HG02973 (cell line): ENCODE measurements around the gene OXCT2.
"Not testable (repeated sequence)": the region's sequence is repeated elsewhere in the genome, so short reads cannot be mapped to it uniquely, and the experiment has no call there.

ENCODE experiments used
- ATAC-seq: cut with Tn5 transposase; IDR thresholded peaks from one replicate; pipeline ENCODE4 v1.9.1; 2021; ENCODE audit warnings: moderate library complexity; ENCODE audit not compliant: unreplicated experiment

OXCT2 gene

GRCh38 chr1:39787964-39788363 lies 16.8 kb upstream of the OXCT2 start:
- not testable (repeated sequence) for ATAC-seq

GRCh38 chr1:39787468-39787867 lies 16.3 kb upstream of the OXCT2 start:
- no peak for ATAC-seq

GRCh38 chr1:39787108-39787375 lies 15.9 kb upstream of the OXCT2 start:
- ATAC-seq = not testable (repeated sequence)

GRCh38 chr1:39786303-39787107 lies 15.4 kb upstream of the OXCT2 start:
- ATAC-seq = not testable (repeated sequence)

GRCh38 chr1:39782685-39783084 lies 11.5 kb upstream of the OXCT2 start:
- ATAC-seq = not testable (repeated sequence)

- no peak for ATAC-seq
Measured at GRCh38 chr1:39782103-39782502, 11.0 kb upstream of the OXCT2 start.

GRCh38 chr1:39781349-39781715 lies 10.2 kb upstream of the OXCT2 start:
- ATAC-seq = no peak

GRCh38 chr1:39779821-39780220 lies 8.7 kb upstream of the OXCT2 start:
- no peak for ATAC-seq

- ATAC-seq = no peak
Measured at GRCh38 chr1:39779137-39779536, 8.0 kb upstream of the OXCT2 start.

GRCh38 chr1:39778463-39779099 lies 7.4 kb upstream of the OXCT2 start:
- ATAC-seq = not testable (repeated sequence)

GRCh38 chr1:39777896-39778295 lies 6.7 kb upstream of the OXCT2 start:
- not testable (repeated sequence) for ATAC-seq

GRCh38 chr1:39777306-39777705 lies 6.2 kb upstream of the OXCT2 start:
- no peak for ATAC-seq

GRCh38 chr1:39776886-39777285 lies 5.7 kb upstream of the OXCT2 start:
- ATAC-seq = no peak

- no peak for ATAC-seq
Measured at GRCh38 chr1:39776400-39776713, 5.2 kb upstream of the OXCT2 start.

GRCh38 chr1:39775676-39776399 lies 4.7 kb upstream of the OXCT2 start:
- ATAC-seq = not testable (repeated sequence)

GRCh38 chr1:39775141-39775540 lies 4.0 kb upstream of the OXCT2 start:
- not testable (repeated sequence) for ATAC-seq

GRCh38 chr1:39773369-39773979 lies 2.3 kb upstream of the OXCT2 start:
- not testable (repeated sequence) for ATAC-seq

- ATAC-seq = not testable (repeated sequence)
Measured at GRCh38 chr1:39770100-39771021, 787 bp downstream of the OXCT2 start.

- not testable (repeated sequence) for ATAC-seq
Measured at GRCh38 chr1:39769502-39769901, 1.6 kb downstream of the OXCT2 start.

- not testable (repeated sequence) for ATAC-seq
Measured at GRCh38 chr1:39766466-39766865, 4.7 kb downstream of the OXCT2 start.

- ATAC-seq = not testable (repeated sequence)
Measured at GRCh38 chr1:39764512-39764911, 6.6 kb downstream of the OXCT2 start.
